SJSA1 (cell line): Measurements from ENCODE around the gene CACNA1C. TPM values are rescaled to one million over a fixed set of nuclear protein-coding genes. Genes with fewer than 3 reads are reported as not detected.
A peak's percentile ranks its signal among the peaks of the same experiment; 100 is the strongest.

Experiments
- DNase-seq, 2 experiments: peaks; one replicate each; pipeline ENCODE4 v3.0.0-alpha.2; 2015 to 2020; ENCODE audit warnings: low spot score in 2 of 2, low read depth in 1 of 2
- H3K27ac ChIP-seq: fragments of 250-450 bp; sonication (Bioruptor Pico); 2 replicates; pipeline ENCODE4 v1.5.1; 2020; ENCODE audit warnings: mild to moderate bottlenecking, moderate library complexity
- H3K27me3 ChIP-seq: fragments of 250-450 bp; sonication (Bioruptor Pico); replicated peaks from 2 replicates; pipeline ENCODE4 v1.5.1; 2020; ENCODE audit warnings: mild to moderate bottlenecking, moderate library complexity
- H3K36me3 ChIP-seq: fragments of 250-450 bp; sonication (Bioruptor Pico); 2 replicates; pipeline ENCODE4 v1.5.1; 2020; ENCODE audit warnings: mild to moderate bottlenecking
- H3K4me1 ChIP-seq: fragments of 250-450 bp; sonication (Bioruptor Pico); replicated peaks from 2 replicates; pipeline ENCODE4 v1.6.1; 2021; ENCODE audit warnings: mild to moderate bottlenecking
- H3K4me3 ChIP-seq: fragments of 250-450 bp; sonication (Bioruptor Pico); 2 replicates; pipeline ENCODE4 v1.5.1; 2020; ENCODE audit warnings: mild to moderate bottlenecking
- H3K9me3 ChIP-seq: fragments of 250-450 bp; sonication (Bioruptor Pico); replicated peaks from 2 replicates; pipeline ENCODE4 v1.5.1; 2020; ENCODE audit warnings: mild to moderate bottlenecking
- total RNA-seq: library from RNA; depleted of rRNA; stranded (reverse); fragments of >200 nt; shearing (Covaris generic); gene quantifications from 2 replicates; pipeline ENCODE4 v1.2.3, GENCODE V29; 2014

Gene CACNA1C
- total RNA-seq, 1 experiment from 2014 or later: 6.1 TPM

DNA sequence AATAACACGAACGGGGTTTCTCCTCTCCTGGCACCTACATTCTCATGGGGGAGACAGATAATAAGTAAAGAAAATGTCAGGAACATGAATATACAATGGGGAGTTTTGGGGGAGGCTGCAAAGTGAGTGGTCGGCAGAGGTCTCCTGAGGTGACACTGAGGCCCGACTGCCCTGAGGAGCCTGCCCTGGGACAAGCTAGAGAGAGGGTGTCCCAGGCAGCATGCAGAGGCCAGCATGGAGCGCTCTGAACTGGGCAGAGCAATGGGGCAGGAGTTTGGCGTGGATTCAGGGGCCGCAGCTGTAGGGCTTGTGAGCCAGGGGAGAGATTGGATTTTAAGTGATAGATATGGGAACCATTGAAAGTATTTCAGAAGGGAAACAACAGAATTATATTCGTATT lies 320.5 kb downstream of the CACNA1C start:
- Histone ChIP-seq H3K27me3 (no peaks in the 10 kb centered on the region), H3K36me3 (no peaks in the 10 kb centered on the region), H3K4me3 (no peak overlapping the region), H3K4me1 (peaks cover 27% of the 10 kb centered on the region), H3K27ac (peak overlapping the region; percentile 68), H3K9me3 (no peaks in the 10 kb centered on the region)
- DNase-seq: no peak

DNA sequence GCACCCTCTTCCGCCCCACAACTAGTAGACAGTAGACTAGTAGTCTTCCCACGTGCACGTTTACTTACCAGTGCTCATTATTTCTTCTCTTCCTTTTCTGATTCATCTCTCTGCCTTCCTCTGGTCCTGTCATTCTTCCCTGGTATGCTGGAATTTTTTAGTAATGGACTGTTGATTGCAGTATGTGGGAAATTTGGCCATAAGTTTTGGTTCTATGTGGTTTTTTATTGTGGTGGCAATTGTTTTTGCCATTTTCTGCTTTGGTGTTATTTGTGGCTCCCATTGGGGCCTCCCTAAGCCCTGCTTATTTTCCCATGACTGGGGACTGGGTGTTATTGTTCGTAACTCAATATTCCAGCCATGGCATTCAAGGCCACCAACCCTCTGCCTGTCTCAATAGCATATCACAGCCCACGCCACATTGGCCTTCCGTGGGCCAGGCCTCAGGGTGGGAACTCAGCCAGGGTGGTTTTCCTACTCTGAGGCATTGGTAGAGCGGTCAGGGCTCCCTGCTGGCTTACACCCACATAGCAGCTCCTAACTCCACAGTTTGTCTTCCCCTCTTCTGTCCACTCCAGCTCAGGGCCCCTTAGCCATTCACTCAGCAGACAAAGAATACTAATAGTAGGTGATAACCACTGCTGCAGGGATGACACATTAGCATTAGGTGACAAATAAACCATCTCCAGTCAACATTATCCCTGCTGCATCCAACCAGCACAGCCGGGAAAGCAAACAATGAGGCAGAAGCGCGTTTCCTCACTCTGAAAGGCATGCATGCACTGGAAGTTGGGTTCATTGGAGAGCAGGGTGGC lies 321.5 kb downstream of the CACNA1C start:
- peak overlapping the region; percentile 68 for H3K27ac ChIP-seq
- H3K4me3 ChIP-seq: no peak overlapping the region
- H3K4me1 ChIP-seq: peaks cover 33% of the 10 kb centered on the region
- H3K36me3 ChIP-seq: no peaks in the 10 kb centered on the region
- peak in 1 of 2 experiments; percentile 77 for DNase-seq
- no peaks in the 10 kb centered on the region for H3K27me3 ChIP-seq
- H3K9me3 ChIP-seq: no peaks in the 10 kb centered on the region

DNA sequence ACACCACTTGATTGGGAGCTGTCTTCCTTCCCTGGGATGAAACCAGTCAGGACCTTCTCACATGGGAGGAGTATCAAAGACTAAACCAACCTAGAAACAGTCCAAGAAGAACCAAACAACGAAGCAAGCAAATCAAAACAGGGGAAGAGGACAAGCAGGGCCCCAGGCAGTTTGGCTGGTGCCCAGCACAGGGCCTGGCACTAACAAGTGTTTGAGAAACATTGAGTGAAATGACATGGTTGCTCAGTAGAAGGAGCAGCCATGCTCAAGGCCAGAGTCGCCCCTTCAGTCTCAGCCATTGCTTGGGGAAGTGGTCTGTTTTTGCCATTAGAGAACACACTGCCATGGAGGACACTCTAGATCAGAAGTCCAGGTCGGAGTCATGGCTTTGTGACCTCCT lies 323.1 kb downstream of the CACNA1C start:
- DNase-seq: no peak
- Histone ChIP-seq H3K4me3 (no peak overlapping the region), H3K4me1 (peaks cover 33% of the 10 kb centered on the region)

DNA sequence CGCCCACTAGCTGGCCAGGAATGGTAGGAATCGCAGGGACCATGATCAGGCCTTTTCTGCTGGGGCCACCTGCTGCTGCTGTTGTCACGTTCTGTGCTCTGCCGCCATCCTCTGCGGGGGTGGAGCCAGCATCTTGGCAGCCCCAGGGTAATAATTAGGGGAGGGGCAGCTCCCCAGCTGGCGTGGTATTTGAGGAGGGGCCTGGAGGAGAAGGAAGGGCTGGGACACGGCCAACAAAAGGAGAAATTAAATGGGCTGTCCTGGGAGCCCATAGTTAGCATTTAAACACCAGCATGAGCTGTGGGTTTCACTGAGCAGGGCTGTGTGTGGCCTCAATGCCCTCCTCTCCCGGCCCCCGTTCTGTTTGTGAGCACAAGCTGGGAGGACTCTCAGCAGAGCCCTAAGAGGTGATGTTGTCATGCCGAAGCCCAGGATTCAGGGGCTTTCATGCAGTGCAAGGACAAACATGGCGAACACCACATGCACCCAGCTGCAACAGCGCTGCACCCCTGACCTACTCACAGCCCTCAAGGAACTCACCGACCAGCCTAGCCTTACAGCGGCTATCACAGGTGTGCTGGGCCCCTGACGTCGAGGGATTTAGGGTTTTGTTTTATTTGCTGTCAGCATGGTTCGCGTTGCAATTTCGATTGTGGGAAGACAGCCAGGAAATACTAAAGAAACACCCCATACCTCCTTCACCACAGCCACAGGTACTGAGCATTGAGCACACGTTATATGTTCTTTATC lies 324.3 kb downstream of the CACNA1C start:
- Histone ChIP-seq H3K4me1 (peaks cover 33% of the 10 kb centered on the region), H3K27ac (no peak overlapping the region), H3K36me3 (no peaks in the 10 kb centered on the region), H3K4me3 (no peak overlapping the region), H3K27me3 (no peaks in the 10 kb centered on the region), H3K9me3 (no peaks in the 10 kb centered on the region)
- no peak for DNase-seq

More for the DNA sequence above, 323.1 kb downstream of the CACNA1C start:
- no peaks in the 10 kb centered on the region for H3K9me3 ChIP-seq
- H3K27ac ChIP-seq: no peak overlapping the region
- no peaks in the 10 kb centered on the region for H3K36me3 ChIP-seq
- H3K27me3 ChIP-seq: no peaks in the 10 kb centered on the region

DNA sequence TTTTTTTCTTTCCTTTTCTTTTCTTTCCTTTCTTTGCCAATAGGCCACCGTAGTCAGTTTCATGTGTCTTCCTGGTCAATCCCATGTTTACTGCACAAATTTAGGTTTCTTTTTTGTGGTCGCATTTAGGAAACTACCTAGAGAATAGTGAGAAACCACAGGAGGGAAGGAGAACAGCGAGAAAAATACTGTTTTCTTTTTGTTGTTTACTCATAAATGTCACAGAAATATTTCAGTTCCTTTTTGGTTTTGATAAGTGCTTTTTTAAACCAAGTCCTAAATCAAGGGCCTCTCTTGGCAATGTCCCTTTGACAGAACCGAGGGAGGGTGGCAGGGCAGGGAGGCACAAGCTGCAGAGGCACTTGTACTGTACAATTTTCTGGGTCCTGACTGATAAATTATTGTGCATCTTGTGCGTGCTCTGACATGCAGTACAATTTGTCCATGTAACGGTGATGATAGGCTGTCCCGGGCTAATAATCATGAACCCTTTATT lies 326.1 kb downstream of the CACNA1C start:
- Histone ChIP-seq H3K27ac (no peak overlapping the region), H3K27me3 (no peaks in the 10 kb centered on the region), H3K9me3 (no peaks in the 10 kb centered on the region), H3K36me3 (no peaks in the 10 kb centered on the region), H3K4me1 (peaks cover 36% of the 10 kb centered on the region), H3K4me3 (no peak overlapping the region)
- no peak for DNase-seq

DNA sequence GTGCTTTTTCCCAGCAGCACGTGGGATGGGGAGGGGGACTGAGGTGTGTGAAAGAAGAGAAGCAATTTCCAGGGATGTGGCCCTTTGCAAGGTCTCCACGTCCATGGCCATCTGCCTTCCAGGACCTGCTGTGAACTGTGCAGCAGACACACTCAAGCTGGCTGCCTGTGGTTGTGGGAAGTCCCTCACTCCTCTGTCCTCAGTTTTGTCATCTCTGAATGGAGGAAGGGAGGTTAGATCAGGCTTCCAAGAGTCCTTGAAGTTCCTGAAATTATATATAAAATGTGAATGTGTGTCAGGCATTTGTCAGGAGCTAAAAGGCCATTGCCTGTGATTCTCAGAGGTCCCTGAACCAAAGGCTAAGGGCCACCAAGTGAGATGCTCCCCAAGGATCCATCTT lies 328.2 kb downstream of the CACNA1C start:
- no peak overlapping the region for H3K4me3 ChIP-seq
- no peaks in the 10 kb centered on the region for H3K36me3 ChIP-seq
- H3K27ac ChIP-seq: no peak overlapping the region
- H3K4me1 ChIP-seq: peaks cover 36% of the 10 kb centered on the region
- H3K9me3 ChIP-seq: no peaks in the 10 kb centered on the region
- H3K27me3 ChIP-seq: no peaks in the 10 kb centered on the region
- DNase-seq: no peak

DNA sequence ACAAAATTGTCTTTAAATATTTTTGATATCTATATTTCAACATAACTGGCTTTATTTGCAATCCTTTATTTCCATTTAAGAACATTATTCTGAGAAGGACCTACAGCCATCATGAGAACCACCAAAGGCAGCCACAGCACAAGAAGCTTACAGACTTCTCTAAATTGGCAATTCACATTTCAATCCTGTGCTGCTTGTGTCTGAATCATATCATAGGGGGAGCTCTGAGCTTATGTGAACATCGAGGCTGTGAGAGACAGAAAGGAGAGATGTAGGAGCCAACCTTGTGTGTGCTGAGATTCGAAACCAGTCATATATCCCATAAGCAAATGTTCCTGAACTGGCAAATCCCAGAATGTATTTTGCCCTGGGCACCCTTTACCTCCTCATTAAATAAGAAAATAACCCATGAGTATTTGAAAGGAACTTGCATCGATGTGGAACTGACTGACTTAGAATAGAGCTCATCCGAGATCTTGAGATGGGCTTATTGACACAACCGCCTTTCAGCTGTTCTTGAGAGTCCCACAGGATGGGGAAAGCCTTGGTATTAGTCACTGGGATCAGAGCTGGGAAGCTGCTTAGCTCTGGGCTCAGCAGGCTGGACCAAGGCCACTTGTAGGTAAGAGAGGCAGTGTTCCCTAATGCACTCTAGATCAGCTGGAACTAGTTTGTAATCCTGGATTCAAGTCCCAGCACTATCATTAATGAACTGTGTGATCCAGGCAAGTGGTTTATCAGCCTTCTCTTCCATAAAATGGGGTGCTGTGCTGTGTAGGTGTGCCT lies 329.8 kb downstream of the CACNA1C start:
- DNase-seq: no peak
- H3K4me3 ChIP-seq: no peak overlapping the region
- no peaks in the 10 kb centered on the region for H3K36me3 ChIP-seq
- peak overlapping the region; percentile 63 for H3K27ac ChIP-seq
- H3K4me1 ChIP-seq: peaks cover 38% of the 10 kb centered on the region
- no peaks in the 10 kb centered on the region for H3K9me3 ChIP-seq
- H3K27me3 ChIP-seq: no peaks in the 10 kb centered on the region

DNA sequence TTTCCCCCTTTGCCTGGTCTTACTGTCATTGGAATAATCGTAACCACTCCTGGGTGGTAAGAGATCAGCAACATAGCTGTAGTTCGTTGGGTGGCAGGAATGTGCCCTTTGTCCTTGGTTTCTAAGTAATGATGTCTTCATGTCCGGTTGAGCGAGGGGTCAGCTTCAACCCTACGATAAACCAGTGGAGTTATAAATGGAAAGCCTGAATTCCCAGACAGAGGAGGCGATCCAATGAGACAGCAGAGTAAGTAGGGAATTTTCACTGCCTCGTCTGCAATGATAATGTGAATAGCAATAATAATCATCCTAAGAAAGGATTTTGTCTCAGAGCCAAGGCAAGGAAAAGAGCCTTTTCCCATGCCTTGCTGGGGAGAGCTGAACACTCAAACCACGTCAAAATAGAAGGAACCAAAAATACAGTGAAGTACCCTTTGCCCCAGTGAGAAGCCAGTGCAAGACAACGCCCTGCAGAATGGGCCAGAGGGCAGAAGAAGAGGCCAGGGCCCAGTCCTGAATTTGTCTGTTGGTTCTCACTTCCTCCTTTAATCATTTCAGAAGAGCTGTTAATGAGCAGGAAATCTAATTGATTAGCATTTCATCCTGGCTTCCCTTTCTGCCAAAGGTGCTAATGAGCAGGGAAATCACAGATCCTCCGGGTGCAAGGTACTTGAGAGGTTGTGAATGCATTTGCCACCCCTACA lies 330.7 kb downstream of the CACNA1C start:
- H3K36me3 ChIP-seq: no peaks in the 10 kb centered on the region
- H3K27ac ChIP-seq: peak overlapping the region; percentile 63
- H3K27me3 ChIP-seq: no peaks in the 10 kb centered on the region
- peaks cover 39% of the 10 kb centered on the region for H3K4me1 ChIP-seq
- no peaks in the 10 kb centered on the region; the same call in 1 of the 2 replicates for H3K9me3 ChIP-seq
- peak in 1 of 2 experiments; percentile 64 for DNase-seq
- H3K4me3 ChIP-seq: no peak overlapping the region

DNA sequence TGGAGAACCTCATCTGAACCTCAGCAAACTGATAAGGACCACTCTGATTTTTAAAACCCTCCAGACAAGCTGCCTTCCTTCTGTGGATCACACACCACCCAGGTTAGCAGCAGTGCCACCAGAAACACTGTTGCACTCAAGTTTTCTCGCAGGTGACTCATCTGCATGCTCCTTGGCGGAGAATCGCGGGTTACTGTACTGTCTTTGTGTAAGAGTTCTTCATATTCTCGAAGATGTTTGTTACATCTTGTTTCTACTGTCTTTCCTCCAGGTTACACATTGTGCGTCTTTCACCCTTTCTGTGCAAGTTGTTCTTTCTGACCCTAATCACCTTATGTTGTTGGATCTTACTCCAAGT lies 331.2 kb downstream of the CACNA1C start:
- Histone ChIP-seq H3K36me3 (no peaks in the 10 kb centered on the region), H3K4me1 (peaks cover 34% of the 10 kb centered on the region), H3K4me3 (no peak overlapping the region), H3K27ac (peak overlapping the region; percentile 59), H3K27me3 (no peaks in the 10 kb centered on the region), H3K9me3 (no peaks in the 10 kb centered on the region; the same call in 1 of the 2 replicates)
- no peak for DNase-seq

DNA sequence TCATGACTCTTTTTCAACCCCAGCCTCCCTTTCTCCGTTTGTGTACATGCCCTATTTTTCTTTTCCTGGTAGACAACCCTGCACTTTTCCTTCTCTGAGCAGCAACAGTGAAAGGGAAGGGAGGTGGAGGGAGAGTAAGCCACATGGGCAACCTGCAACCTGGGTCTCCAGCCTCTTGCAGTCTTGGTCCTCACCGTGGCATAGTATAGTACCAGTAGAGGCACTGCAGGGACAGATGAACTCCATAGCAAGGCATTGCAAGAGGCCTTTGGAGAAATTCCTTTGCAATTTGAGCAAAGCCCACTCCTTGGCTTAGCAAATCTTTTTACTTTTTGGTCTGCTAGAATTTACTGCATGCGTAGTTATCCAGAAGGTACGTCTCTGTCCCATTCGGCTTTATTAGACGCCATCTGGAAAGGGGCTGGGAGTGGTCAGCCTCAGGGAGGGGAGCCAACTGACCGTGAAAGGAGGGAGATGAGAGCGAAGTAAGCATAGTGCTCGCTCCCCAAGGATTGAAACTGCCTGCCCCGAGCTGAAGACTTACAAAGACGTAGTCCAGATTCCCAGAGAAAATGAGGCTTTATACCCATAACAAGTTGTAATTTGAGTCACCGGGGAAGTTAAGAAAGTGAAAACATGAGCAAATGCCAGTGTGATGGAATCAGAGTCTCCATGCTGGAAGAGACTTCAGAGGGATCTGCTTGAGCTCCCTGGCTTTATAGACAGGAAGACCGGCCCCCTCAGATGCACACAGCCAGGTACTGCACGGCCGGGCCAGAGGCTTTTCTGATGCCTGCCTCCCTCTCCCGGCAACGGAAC lies 332.0 kb downstream of the CACNA1C start:
- DNase-seq: no peak

DNA sequence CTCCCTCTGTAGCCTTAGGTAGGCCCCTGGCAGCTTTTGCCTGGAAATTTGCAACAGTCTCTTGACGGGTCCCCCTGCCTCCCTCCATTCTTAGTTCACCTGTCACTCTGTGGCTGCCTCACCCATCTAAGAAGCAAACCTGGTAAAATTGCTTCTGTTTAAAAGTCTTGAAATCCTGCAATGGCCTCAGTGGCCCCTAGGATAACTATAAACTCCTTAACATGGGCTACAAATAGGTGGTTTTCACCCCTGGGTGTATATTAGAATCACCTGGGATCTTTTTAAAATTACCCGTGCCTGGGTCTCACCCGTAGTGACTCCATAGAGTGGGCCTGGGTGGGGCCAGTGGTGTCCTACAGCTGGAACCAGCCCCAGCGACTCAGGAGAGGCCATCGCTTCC lies 332.7 kb downstream of the CACNA1C start:
- H3K27ac ChIP-seq: no peak overlapping the region
- no peaks in the 10 kb centered on the region; the same call in 1 of the 2 replicates for H3K9me3 ChIP-seq
- H3K4me1 ChIP-seq: peaks cover 33% of the 10 kb centered on the region
- H3K36me3 ChIP-seq: no peaks in the 10 kb centered on the region
- no peak overlapping the region for H3K4me3 ChIP-seq
- no peak for DNase-seq
- H3K27me3 ChIP-seq: no peaks in the 10 kb centered on the region

More for the DNA sequence above, 332.0 kb downstream of the CACNA1C start:
- no peaks in the 10 kb centered on the region for H3K27me3 ChIP-seq
- H3K9me3 ChIP-seq: no peaks in the 10 kb centered on the region; the same call in 1 of the 2 replicates
- peaks cover 33% of the 10 kb centered on the region for H3K4me1 ChIP-seq
- no peak overlapping the region for H3K4me3 ChIP-seq
- no peaks in the 10 kb centered on the region for H3K36me3 ChIP-seq
- H3K27ac ChIP-seq: no peak overlapping the region; the same call in 1 of the 2 replicates

DNA sequence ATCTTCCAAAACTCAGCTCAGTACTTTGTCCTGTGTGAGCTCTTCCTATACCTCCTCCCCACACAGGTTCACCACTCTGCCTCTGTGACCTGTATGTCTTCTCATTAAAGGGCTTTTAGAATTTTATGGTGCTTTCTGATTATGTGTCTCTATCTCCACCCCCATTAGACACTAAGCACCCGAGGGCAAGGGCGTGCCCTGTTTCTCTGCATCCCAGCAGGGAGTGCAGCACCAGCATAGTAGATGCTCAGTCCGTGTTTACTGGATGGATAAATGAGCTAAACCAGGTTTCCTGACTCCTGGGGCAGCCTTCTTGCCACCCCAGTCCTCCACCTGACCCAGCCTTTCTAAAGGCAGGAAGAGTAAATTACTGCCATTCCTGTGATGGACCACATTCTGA lies 333.8 kb downstream of the CACNA1C start:
- Histone ChIP-seq H3K4me3 (no peak overlapping the region), H3K36me3 (no peaks in the 10 kb centered on the region), H3K4me1 (peaks cover 33% of the 10 kb centered on the region), H3K9me3 (no peaks in the 10 kb centered on the region; the same call in 1 of the 2 replicates), H3K27ac (no peak overlapping the region), H3K27me3 (no peaks in the 10 kb centered on the region)
- no peak for DNase-seq
